Erythroblast (primary cell): Measurements from ENCODE around the gene TRIM3.

ENCODE experiments used
- DNase-seq, 2 experiments: peaks; one replicate each; lab custom pipeline; 2025; lab: John Stamatoyannopoulos, UW
- GATA1 ChIP-seq: IDR thresholded peaks from 2 replicates; pipeline ENCODE4 v1.6.1; 2011; ENCODE audit warnings: low read depth, mild to moderate bottlenecking, control low read depth, low read length, moderate library complexity
- POLR2A ChIP-seq: IDR thresholded peaks from 2 replicates; pipeline ENCODE4 v1.6.1; 2011; ENCODE audit warnings: mild to moderate bottlenecking, low read length

TRIM3 gene

GRCh38 chr11:6440906-6441358 lies 32.8 kb downstream of the TRIM3 start, which contains the start of gene HPX:
TSS of gene HPX (minus strand) at chr11:6440987. CDS start at chr11:6440963, 24 bp downstream.
- DNase-seq, result no peak
- TF ChIP-seq GATA1 (no peak), POLR2A (no peak)

DNA sequence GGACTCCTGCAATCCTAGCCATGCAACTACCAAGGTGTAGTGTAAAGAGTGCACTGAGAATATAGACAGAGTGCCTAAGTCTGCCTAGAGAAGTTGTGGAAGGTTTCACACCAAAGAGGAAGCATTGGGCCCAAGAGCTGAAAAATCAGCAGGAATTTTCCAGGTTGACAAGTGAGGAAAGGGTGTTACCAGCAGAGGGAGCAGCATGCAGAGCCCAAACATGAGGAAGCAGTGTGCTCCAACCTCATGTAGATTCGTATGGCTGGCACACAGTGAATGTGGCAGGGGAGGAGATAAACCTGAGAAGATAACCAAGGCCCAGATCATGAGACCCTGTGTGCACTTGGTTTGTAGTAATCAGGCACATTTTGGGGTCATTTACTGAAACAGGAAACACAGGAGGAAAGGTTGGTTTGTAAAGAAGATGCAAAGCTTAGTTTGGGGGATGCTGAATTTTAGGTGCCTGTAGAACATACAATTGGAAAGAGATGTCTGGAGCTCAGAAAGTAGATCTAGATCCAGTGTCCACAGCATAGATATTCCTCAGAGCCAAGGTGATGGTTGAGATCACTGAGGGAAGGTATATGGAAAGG lies 34.7 kb downstream of the TRIM3 start:
- peak; percentile 77 to 80 for DNase-seq
- TF ChIP-seq POLR2A (no peak), GATA1 (no peak)

- no peak for DNase-seq
- TF ChIP-seq POLR2A (no peak), GATA1 (no peak)
Measured at GRCh38 chr11:6437993-6438392, 35.7 kb downstream of the TRIM3 start.

DNA sequence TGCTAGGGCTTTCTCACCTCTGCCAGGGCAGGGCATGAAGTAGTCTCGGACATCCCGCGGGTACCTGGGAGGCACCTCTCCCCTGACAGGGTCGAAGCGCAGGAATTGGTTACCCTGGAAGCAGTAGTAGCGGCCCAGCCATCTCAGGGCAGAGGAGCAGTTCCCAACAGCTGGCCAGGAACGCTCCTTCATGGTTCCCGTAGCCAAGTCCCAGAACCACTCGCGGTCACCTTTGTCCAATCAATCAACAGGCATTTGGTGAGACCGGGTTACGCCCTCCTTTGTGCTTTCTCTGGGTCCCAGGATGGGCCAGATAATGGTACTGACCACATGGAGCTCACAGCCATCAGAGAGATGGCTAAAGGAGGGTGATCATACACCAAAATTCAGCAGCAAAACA lies 36.3 kb downstream of the TRIM3 start:
- DNase-seq, result no peak
- TF ChIP-seq POLR2A, result no peak
- no peak for TF ChIP-seq GATA1

DNA sequence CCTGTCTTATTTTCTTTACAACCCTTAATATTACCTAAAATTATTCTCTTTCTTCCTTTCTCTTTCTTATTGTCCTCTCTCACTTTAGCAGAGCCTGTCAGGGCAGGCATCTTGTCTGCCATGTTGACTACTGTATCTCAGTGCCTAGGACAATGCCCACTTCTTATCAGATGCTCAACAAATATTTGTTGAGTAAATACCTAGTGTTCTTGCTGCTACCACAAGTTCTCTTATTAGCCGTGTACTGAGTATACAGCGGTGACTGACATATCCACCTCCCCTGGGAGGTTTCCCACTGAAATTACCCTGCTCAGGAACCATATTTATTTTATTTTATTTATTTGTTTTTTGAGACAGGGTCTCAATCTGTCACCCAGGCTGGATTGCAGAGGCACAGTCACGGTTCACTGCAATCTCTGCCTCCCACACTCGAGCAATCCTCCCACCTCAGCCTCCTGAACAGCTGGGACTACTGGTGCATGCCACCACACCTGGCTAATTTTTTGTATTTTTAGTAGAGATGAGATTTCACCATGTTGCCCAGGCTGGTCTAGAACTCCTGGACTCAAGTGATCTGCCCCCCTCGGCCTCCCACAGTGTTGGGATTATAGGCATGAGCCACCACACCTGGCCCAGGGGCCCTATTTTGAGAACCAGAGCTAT lies 39.6 kb downstream of the TRIM3 start:
- TF ChIP-seq POLR2A (no peak), GATA1 (no peak)
- DNase-seq, result no peak

DNA sequence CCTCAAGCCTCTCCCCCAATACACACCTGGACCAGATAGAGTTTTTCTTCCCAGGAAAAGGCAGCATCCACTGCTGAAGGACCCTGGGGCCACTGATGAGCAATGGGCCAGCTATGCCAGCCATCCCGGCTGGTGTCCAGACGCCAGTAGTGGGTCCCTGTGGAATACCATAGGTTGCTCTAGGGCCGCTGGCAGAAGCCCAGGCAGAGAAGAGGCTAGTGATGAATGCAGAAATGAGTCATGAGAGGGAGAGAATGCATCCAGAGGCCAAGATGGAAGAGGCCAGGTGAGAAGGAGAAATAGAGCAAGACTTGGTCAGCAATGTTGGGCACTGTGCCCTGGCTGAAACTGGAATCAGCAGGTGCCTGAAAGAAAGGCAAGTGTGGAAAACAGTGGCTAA lies 41.9 kb downstream of the TRIM3 start:
- DNase-seq, result no peak
- no peak for TF ChIP-seq GATA1
- TF ChIP-seq POLR2A, result no peak

DNA sequence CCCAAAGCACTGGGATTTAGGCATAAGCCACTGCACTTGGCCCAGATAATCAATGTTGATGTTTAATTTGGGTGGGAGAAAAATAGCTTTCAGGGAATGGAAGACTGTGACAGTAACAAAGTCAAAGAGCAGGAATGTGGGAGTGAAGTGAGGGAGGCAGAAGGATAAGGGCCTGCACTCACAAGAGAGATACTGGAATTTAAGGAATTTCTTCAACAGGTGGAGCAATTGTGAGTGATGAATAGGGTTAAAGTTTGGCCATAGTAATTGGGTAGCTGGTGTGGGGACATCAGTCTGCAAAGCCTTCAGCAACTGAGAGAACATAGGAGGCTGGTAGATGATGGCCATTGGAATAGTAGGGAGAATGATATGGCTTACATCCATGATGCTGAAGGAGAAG lies 46.2 kb downstream of the TRIM3 start:
- DNase-seq, result no peak
- TF ChIP-seq POLR2A (no peak), GATA1 (no peak)

GRCh38 chr11:6420677-6421076 lies 53.1 kb downstream of the TRIM3 start:
- TF ChIP-seq POLR2A, result no peak
- no peak for TF ChIP-seq GATA1
- DNase-seq, result no peak

DNA sequence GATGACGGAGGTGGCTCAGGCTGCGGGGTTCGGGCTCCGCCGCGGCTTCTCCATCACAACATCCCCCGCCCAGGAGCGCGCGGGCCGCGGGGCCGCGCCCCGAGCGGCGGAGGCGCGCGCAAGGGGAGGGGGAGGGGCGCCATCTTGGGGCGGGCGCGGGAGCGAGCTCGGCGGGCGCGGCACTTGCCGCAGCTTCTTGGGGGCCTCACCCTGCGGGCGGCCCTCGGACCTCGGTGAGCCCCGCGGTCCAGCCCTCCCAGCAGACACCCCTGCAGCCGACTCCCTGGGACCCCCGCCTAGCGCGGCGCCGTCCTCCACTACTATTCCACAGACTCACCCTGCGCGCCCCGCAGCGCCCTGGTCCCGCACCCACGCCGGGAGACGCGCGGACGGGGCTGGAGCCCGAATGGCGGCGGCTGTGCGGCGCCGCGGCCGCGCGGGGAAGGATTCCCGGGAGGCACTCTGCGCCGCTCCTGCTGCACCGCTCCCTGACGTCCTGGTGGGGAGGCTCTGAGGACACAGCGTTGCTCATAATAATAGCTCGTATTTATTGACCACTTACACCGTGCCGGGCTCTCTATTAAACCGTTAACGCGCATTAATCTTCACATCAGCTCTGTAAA lies 54.6 kb downstream of the TRIM3 start, which contains the start of gene APBB1:
Gene APBB1 (minus strand): TSS at position 86 of the 623 bp plus-strand sequence. CDS start 7,747 bp downstream, outside the sequence.
- no peak for TF ChIP-seq POLR2A
- no peak for TF ChIP-seq GATA1
- DNase-seq, result peak; percentile 74 to 84

GRCh38 chr11:6418557-6419008 lies 55.2 kb downstream of the TRIM3 start:
- no peak for DNase-seq
- no peak for TF ChIP-seq POLR2A
- TF ChIP-seq GATA1, result no peak

GRCh38 chr11:6417907-6418556 lies 55.7 kb downstream of the TRIM3 start:
- no peak for DNase-seq
- TF ChIP-seq GATA1 (no peak), POLR2A (no peak)

DNA sequence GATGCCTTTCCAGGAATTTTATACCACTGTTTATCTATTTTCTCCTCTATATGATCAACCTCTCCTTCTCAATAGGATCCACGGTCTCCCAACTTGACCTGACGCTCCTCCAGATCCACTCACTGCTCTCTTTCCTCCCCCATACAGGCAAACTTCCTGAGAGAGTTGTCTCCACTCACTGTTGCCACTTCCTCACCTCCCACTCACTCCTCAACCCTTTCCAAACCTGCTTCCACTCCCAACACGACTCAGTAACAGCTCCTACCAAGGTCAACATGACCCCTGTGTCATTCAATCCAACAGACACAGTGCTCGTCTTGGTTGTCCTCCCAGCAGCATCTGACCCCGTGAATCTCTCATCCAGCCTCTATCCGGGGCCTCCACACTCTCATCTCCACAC lies 57.9 kb downstream of the TRIM3 start:
- TF ChIP-seq POLR2A (no peak), GATA1 (no peak)
- no peak for DNase-seq

GRCh38 chr11:6414874-6415328 lies 58.8 kb downstream of the TRIM3 start:
- no peak for DNase-seq
- TF ChIP-seq GATA1 (no peak), POLR2A (no peak)

GRCh38 chr11:6413791-6414201 lies 59.9 kb downstream of the TRIM3 start:
- DNase-seq, result no peak
- TF ChIP-seq GATA1 (no peak), POLR2A (no peak)
